Measurements from ENCODE around the gene MPZ.
"Not testable (repeated sequence)": the region's sequence is repeated elsewhere in the genome, so short reads cannot be mapped to it uniquely, and the experiment has no call there.

Gene MPZ

GRCh38 chr1:161309868-161310267 lies at the start of gene MPZ:
TSS of gene MPZ (minus strand) at chr1:161309968. CDS start at chr1:161309905, 63 bp downstream.
- no peak for DNase-seq (ENCODE audit: low spot score)

- DNase-seq (ENCODE audit: low spot score), result no peak
Observed at GRCh38 chr1:161359291-161359690, 49.5 kb upstream of the MPZ start.

- DNase-seq (ENCODE audit: low spot score), result no peak
Observed at GRCh38 chr1:161357073-161357472, 47.3 kb upstream of the MPZ start.

GRCh38 chr1:161351482-161351881 lies 41.7 kb upstream of the MPZ start:
- DNase-seq (ENCODE audit: low spot score), result no peak

- no peak for DNase-seq (ENCODE audit: low spot score)
Observed at GRCh38 chr1:161350671-161351070, 40.9 kb upstream of the MPZ start.

GRCh38 chr1:161342821-161343220 lies 33.1 kb upstream of the MPZ start:
- DNase-seq (ENCODE audit: low spot score), result no peak

GRCh38 chr1:161342177-161342576 lies 32.4 kb upstream of the MPZ start:
- DNase-seq (ENCODE audit: low spot score), result no peak

- DNase-seq (ENCODE audit: low spot score), result no peak
Observed at GRCh38 chr1:161335796-161336195, 26.0 kb upstream of the MPZ start.

- DNase-seq (ENCODE audit: low spot score), result no peak
Observed at GRCh38 chr1:161333166-161333565, 23.4 kb upstream of the MPZ start.

GRCh38 chr1:161330346-161330745 lies 20.6 kb upstream of the MPZ start:
- no peak for DNase-seq (ENCODE audit: low spot score)

- no peak for DNase-seq (ENCODE audit: low spot score)
Observed at GRCh38 chr1:161324020-161324419, 14.3 kb upstream of the MPZ start.

GRCh38 chr1:161315841-161316674 lies 6.3 kb upstream of the MPZ start:
- not testable (repeated sequence) for DNase-seq (ENCODE audit: low spot score)

GRCh38 chr1:161314201-161314981 lies 4.6 kb upstream of the MPZ start, which contains the start of gene SDHC:
TSS of gene SDHC (plus strand) at chr1:161314381. CDS start at chr1:161314406, 25 bp downstream.
- DNase-seq (ENCODE audit: low spot score), result peak; percentile 84

- no peak for DNase-seq (ENCODE audit: low spot score)
Observed at GRCh38 chr1:161313554-161314200, 3.9 kb upstream of the MPZ start.

GRCh38 chr1:161311595-161312181 lies 1.9 kb upstream of the MPZ start:
- no peak for DNase-seq (ENCODE audit: low spot score)

GRCh38 chr1:161307892-161308638 lies 1.7 kb downstream of the MPZ start:
- no peak for DNase-seq (ENCODE audit: low spot score)

- DNase-seq (ENCODE audit: low spot score), result no peak
Observed at GRCh38 chr1:161307230-161307768, 2.5 kb downstream of the MPZ start.

- no peak for DNase-seq (ENCODE audit: low spot score)
Observed at GRCh38 chr1:161305867-161306519, 3.8 kb downstream of the MPZ start.

GRCh38 chr1:161304927-161305866 lies 4.6 kb downstream of the MPZ start:
- no peak for DNase-seq (ENCODE audit: low spot score)

- DNase-seq (ENCODE audit: low spot score), result no peak
Observed at GRCh38 chr1:161300478-161300877, 9.3 kb downstream of the MPZ start.

All from HuH-7.5 (cell line).